Measurements from ENCODE around the gene GGCT.

GRCh38 chr7:30458311-30458710 lies 46.3 kb downstream of the GGCT start:
- TF ChIP-seq CTCF (IDR thresholded peaks at IDR 0.05) (no peak), POLR2A (IDR thresholded peaks at IDR 0.05) (no peak)

Measured in adrenal gland (tissue), 5 donors.